ENCODE data around the gene FPR1. TPM values are rescaled to one million over a fixed set of nuclear protein-coding genes. Genes with fewer than 3 reads are reported as not detected.

FPR1 gene
- 9.4 and 13.2 TPM in 2 replicates for total RNA-seq (2014; rRNA removed; shearing (Covaris generic))

DNA sequence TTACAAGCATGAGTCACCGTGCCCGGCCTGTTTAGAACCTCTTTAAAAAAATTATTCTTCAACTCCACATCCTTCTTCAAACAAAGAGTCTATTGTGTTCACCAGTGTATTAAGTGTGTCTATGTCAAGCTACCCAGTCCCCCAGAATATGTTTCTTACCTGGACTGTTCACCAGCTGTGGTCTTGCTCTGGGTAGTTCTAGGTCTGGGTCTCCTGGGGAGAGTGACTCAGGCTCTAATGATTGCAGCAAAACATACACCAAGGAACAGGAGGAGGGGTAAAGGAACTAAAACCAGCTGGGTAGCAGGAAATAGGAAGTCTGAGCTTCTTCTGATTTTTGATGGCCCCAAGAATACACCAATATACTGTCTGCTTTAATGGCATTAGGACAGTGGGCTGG is at the start of gene FPR1:
Gene FPR1, minus strand, starts transcription at position 224 of the 400 bp plus-strand sequence. CDS start 4,884 bp downstream, outside the sequence.
- peak; percentile 94 for DNase-seq (ENCODE audit: low read depth)

- peak; percentile 98 for DNase-seq (ENCODE audit: low read depth)
These were observed 49.0 kb upstream of the FPR1 start for GRCh38 chr19:51800473-51801244.

- no peak for DNase-seq (ENCODE audit: low read depth)
These were observed 48.2 kb upstream of the FPR1 start for GRCh38 chr19:51799774-51800472.

DNA sequence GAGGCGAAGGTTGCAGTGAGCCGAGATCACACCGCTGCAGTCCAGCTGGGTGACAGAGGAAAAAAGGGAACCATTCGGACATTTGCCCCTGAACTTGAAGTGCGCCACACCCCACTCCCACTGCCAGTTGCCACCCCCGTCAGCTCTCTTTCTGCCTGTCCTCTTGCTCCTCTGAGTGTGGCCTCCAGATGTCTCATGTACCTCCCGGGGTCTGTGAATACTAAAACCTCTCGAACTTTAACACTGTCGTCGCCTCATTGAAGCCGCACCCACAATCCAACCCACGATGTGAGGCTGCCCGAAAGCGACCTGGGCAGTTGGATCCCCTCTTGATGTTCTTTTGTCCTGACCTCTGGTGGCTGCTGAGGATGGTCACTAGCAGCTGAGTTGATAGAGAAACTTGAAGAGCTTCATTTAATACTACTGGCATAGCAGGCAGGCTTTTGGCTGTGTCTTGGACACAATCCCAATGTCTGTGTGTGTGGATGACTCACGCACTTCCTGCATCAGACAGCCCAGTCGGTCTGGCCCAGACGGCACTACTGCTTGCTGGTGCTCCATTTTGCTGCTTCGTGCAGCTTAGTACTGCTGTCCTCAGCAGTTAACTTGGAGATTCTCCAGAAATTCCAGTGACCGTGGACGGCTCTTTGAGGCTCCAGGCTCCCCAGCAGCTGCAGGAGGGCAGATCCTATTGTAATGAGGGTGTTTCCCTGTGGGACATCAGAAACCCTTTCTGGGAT is 47.5 kb upstream of the FPR1 start:
- DNase-seq (ENCODE audit: low read depth) = peak; percentile 100

DNA sequence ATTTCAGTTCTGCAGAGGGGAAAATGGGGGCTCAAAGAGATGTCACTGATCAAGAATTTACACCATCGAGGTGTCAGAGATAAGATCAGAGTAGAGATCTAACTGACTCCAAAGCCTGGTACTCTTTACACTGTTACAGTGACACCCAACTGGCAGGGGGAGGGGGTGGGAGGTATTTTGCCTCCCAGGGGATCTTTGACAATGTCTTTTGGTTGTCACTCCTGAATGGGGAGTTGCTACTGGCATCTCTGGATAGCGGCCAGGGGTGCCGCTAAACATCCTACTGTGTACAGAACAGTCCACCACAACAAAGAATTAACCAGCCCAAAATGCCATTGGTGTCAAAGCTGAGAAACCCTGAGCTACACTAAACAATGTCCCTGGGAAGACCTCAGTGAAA is 46.4 kb upstream of the FPR1 start:
- no peak for DNase-seq (ENCODE audit: low read depth)

- no peak for DNase-seq (ENCODE audit: low read depth)
These were observed 45.8 kb upstream of the FPR1 start for GRCh38 chr19:51797480-51797879.

- no peak for DNase-seq (ENCODE audit: low read depth)
These were observed 44.6 kb upstream of the FPR1 start for GRCh38 chr19:51796195-51796679.

DNA sequence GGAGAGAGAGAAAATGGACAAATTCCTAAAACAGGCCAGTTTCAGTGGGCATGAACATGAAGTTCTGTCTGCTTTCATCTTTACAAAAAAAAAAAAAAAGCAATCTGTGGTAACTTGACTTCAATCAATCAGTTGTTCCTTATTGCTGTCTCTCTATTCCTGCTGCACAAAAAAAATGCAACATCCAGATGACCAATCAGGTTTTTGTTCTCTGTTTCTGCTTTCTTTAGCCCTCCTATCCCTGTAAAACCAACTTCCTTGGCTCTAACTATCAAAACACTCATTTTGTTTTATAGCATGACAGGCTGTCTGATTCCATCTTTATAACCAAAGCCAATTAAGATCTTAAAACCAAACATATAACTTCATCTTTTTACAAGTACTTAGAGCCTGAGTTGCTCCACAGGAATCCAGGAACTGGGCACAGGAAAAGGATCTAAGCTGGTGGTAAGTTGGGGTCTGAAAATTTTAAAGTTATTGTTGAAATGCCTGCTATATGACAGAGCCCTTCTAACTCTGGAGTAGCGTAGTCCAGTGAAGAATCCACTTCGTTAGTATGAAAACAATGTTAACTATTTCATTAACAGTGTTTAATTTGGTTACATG is 43.3 kb upstream of the FPR1 start, which contains the start of gene FPR3:
Gene FPR3, plus strand, starts transcription at position 273 of the 606 bp plus-strand sequence. CDS start 28,592 bp downstream, outside the sequence.
- no peak for DNase-seq (ENCODE audit: low read depth)

GRCh38 chr19:51793994-51794393 is 42.3 kb upstream of the FPR1 start:
- no peak for DNase-seq (ENCODE audit: low read depth)

GRCh38 chr19:51792932-51793331 is 41.3 kb upstream of the FPR1 start:
- DNase-seq (ENCODE audit: low read depth) = no peak

- DNase-seq (ENCODE audit: low read depth) = peak; percentile 94
These were observed 37.5 kb upstream of the FPR1 start for GRCh38 chr19:51789061-51789795.

- no peak for DNase-seq (ENCODE audit: low read depth)
These were observed 36.4 kb upstream of the FPR1 start for GRCh38 chr19:51788029-51788428.

GRCh38 chr19:51786646-51787494 is 35.2 kb upstream of the FPR1 start:
- DNase-seq (ENCODE audit: low read depth) = no peak

DNA sequence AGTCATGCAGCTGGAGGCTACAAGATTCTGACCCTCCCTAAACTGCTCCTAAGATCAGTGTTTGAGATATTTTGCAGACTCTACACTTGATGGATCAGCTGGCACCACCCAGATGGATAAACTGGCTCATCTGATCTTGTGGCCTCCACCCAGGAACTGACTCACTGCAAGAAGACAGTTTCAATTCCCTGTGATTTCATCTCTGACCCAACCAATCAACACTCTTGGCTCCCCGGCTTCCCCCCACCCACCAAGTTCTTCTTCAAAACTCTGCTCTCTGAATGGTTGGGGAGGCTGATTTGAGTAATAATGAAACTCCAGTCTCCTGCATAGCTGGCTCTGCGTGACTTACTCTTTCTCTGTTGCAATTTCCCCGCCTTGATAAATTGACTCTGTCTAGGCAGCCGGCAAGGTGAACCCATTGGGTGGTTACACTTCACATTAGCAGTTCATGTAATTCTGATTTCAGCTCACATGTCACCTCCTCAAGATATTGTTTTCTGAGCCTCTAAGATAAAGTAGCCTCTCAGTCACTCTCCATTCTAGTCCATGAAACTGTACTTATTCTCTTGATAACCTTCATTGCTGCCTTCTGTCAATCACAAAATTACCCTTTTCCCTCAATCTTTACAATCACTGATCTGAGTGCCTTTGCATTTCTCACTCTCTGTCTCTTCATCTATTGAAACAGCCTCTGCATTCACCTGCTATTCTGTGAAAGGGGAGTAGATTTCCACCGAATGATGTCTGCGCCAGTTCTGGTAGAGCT is 33.4 kb upstream of the FPR1 start:
- peak; percentile 99 for DNase-seq (ENCODE audit: low read depth)

DNA sequence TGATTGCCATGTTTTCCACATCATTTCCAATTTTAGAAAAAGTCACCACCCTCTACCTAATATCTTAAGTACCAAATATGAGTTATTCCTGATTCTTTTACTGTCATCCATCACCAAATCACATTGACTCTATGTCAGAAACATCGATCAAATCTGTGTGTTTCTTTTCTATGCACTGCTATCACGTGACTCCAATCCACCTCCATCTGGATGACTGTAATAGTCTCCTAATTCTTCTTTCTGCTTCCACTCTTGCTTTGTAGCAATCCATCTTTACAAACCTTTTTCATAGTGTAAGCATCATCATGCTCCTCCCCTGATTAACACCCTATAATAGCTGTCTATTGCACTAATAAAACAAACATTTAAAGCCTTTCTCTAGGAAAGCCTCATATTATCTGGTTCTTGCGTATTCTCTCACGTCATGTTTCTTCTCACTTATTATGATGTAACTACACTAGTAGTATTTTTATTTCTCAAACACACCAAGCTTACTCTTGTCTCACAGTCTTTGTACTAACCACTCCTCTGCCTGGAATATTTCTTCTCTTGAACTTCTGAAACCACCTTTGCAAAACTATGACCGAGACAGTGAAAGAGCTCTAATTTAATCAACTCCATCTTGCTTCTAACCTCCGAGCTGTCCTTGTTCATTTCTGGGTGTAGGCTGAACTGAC is 32.6 kb upstream of the FPR1 start:
- DNase-seq (ENCODE audit: low read depth) = no peak

DNA sequence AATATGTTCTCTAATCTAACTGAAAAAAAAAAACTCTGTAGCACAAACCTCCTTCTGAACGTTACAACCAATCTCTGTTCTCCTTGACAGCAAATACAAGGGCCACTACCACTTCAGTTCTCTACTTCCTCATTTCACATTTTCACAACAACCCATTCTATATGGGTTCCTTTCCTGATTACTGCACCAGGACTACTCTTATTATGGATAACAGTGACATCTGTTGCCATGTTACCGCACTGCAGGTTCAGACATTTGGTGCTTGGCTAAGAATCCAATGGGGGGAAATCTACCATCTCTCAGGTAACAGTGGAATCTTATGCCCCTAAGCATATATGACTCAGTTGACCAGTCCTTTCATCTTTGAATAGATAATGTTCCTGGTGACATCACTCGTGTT is 31.7 kb upstream of the FPR1 start:
- DNase-seq (ENCODE audit: low read depth) = peak; percentile 72

GRCh38 chr19:51781999-51782398 is 30.3 kb upstream of the FPR1 start:
- DNase-seq (ENCODE audit: low read depth) = no peak

GRCh38 chr19:51780270-51780669 is 28.6 kb upstream of the FPR1 start:
- no peak for DNase-seq (ENCODE audit: low read depth)

GRCh38 chr19:51779703-51780102 is 28.0 kb upstream of the FPR1 start:
- DNase-seq (ENCODE audit: low read depth) = no peak
